GM12891 (cell line): Measurements from ENCODE around the gene FGF14.

Experiments used
- DNase-seq: peaks from one replicate; pipeline ENCODE4 v3.0.0; 2011; ENCODE audit warnings: low spot score; ENCODE audit not compliant: insufficient read length
- FAIRE-seq: peaks from 2 replicates; lab custom pipeline; 2011; peaks lifted over from hg19 to GRCh38; lab: Jason Lieb, UNC
- PAX5 ChIP-seq: IDR thresholded peaks from 2 replicates; pipeline ENCODE4 v1.6.1; 2011; ENCODE audit warnings: low read length, moderate library complexity, mild to moderate bottlenecking; ENCODE audit not compliant: insufficient read depth, severe bottlenecking
- POLR2A ChIP-seq: IDR thresholded peaks from 2 replicates; pipeline ENCODE4 v1.6.1; 2011; ENCODE audit warnings: low read depth, low read length, control low read depth
- POLR2AphosphoS5 ChIP-seq: IDR thresholded peaks from 2 replicates; pipeline ENCODE4 v1.6.1; 2011; ENCODE audit warnings: low read depth, low read length, control low read depth
- POU2F2 ChIP-seq: IDR thresholded peaks from 2 replicates; pipeline ENCODE4 v1.6.1; 2011; ENCODE audit warnings: low read depth, mild to moderate bottlenecking, control low read depth, low read length, moderate library complexity
- SPI1 ChIP-seq: IDR thresholded peaks from 2 replicates; pipeline ENCODE4 v1.6.1; 2011; ENCODE audit warnings: low read depth, low read length, control low read depth
- TAF1 ChIP-seq: IDR thresholded peaks from 2 replicates; pipeline ENCODE4 v1.6.1; 2011; ENCODE audit warnings: low read depth, low read length, control low read depth

Gene FGF14

GRCh38 chr13:101945435-101945834, 456.4 kb downstream of the FGF14 start:
- DNase-seq (no peak), FAIRE-seq (no peak)
- no peak for TF ChIP-seq PAX5
- no peak for TF ChIP-seq POLR2A
- TF ChIP-seq POLR2AphosphoS5: no peak
- TF ChIP-seq POU2F2: no peak
- no peak for TF ChIP-seq TAF1
- no peak for TF ChIP-seq SPI1

- TF ChIP-seq POLR2AphosphoS5 (no peak), POLR2A (no peak), TAF1 (no peak), POU2F2 (no peak)
- DNase-seq: no peak
- FAIRE-seq: no peak
Observed at GRCh38 chr13:101944521-101944920, 457.3 kb downstream of the FGF14 start.

DNA sequence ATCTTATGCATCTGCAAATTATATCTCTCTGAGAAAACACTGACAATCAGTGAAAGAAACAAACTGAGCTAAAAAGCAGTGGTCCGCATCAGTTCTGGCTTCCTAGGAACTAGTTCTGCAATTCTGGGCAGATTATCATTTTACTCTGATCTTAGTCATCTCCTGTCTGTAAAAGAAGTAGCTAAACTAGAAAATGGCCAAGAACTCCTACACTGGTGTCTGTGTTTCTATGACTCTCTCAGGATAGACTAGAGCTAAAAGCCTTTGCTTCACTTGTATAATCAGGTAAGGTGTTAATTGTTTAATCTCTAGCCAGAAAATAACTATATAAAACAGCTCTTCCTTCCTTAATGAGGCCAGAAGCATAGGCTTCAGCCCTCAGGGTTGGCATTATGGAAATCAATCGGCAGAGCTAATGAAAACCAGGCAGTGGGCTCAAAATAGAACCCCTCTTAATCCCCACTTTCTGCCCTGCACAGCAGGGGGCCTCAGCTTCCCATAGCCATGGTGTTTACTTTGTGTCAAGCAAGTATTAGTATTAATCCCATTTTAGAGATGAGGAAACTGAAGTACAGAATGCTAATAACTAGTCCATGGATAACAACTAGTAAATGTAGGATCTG, 459.2 kb downstream of the FGF14 start:
- FAIRE-seq: no peak
- TF ChIP-seq POLR2AphosphoS5 (no peak), PAX5 (no peak), TAF1 (no peak), SPI1 (no peak), POLR2A (no peak), POU2F2 (no peak)
- no peak for DNase-seq

DNA sequence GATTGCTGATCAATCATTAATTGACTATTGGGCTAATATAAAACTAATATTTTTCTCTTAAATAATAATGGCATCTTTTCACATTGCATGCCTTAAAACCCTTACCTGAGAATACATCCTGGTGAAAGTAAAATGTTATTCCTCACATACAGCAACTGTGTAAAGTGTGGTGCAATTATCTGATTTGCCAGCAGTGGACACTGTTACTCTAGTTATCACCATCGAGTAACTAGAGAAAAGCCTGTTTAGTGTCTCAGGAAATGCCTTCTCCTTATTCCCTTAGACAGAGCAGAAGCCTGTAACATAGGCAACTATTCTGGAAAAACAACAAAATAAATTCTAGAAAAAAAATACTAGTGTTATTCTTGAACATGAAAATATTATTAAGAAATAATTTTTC, 459.8 kb downstream of the FGF14 start:
- DNase-seq: no peak

GRCh38 chr13:101941095-101941783, 460.6 kb downstream of the FGF14 start:
- no peak for FAIRE-seq
- TF ChIP-seq POLR2A: no peak
- TF ChIP-seq PAX5: no peak
- TF ChIP-seq TAF1: no peak
- TF ChIP-seq POU2F2: no peak
- TF ChIP-seq SPI1: no peak
- TF ChIP-seq POLR2AphosphoS5: no peak
- DNase-seq: no peak

More for the DNA sequence above, 459.8 kb downstream of the FGF14 start:
- no peak for FAIRE-seq
- TF ChIP-seq PAX5 (no peak), TAF1 (no peak), POLR2AphosphoS5 (no peak)

GRCh38 chr13:101939370-101939769, 462.5 kb downstream of the FGF14 start:
- DNase-seq (no peak), FAIRE-seq (no peak)
- TF ChIP-seq PAX5: no peak
- TF ChIP-seq POLR2AphosphoS5: no peak
- no peak for TF ChIP-seq SPI1
- no peak for TF ChIP-seq POLR2A
- no peak for TF ChIP-seq POU2F2
- TF ChIP-seq TAF1: no peak

- DNase-seq (no peak), FAIRE-seq (no peak)
- TF ChIP-seq POLR2A: no peak
- no peak for TF ChIP-seq POLR2AphosphoS5
- no peak for TF ChIP-seq SPI1
- TF ChIP-seq POU2F2: no peak
- TF ChIP-seq PAX5: no peak
- TF ChIP-seq TAF1: no peak
Observed at GRCh38 chr13:101935828-101936227, 466.0 kb downstream of the FGF14 start.

DNA sequence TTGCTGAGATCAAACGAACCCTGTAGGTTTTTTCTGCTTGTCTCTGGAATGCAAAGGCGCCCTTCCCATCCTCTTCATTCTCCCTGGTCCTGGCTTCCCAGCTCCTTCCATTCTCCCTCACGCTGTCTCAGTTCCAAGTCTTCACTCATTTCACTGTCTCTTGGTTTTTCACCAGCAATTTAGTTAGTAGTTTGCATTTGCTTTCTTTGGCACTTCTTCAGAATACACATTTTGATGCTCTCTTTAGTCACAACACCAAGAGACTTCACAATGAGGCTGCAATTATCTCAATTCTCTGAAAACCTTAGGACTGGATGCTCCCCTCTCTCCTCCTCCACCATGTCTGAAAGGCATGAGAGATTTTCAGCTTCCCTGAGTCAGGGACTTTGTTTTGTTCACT, 470.7 kb downstream of the FGF14 start:
- FAIRE-seq: no peak
- DNase-seq: no peak
- TF ChIP-seq POLR2AphosphoS5: no peak
- no peak for TF ChIP-seq POU2F2
- no peak for TF ChIP-seq POLR2A
- no peak for TF ChIP-seq SPI1
- no peak for TF ChIP-seq PAX5
- TF ChIP-seq TAF1: no peak

- FAIRE-seq (no peak), DNase-seq (no peak)
- no peak for TF ChIP-seq PAX5
- no peak for TF ChIP-seq TAF1
- TF ChIP-seq SPI1: no peak
- TF ChIP-seq POLR2AphosphoS5: no peak
- TF ChIP-seq POLR2A: no peak
- no peak for TF ChIP-seq POU2F2
Observed at GRCh38 chr13:101930331-101930730, 471.5 kb downstream of the FGF14 start.

GRCh38 chr13:101925731-101926130, 476.1 kb downstream of the FGF14 start:
- DNase-seq: no peak
- TF ChIP-seq POLR2AphosphoS5: no peak
- no peak for TF ChIP-seq POU2F2
- no peak for TF ChIP-seq TAF1
- TF ChIP-seq POLR2A: no peak
- no peak for TF ChIP-seq PAX5
- no peak for TF ChIP-seq SPI1
- no peak for FAIRE-seq
